CD4-positive, alpha-beta memory T cell (primary cell): Measurements from ENCODE around the gene XXYLT1. TPM values are rescaled to one million over a fixed set of nuclear protein-coding genes. Genes with fewer than 3 reads are reported as not detected.

Source experiments
- CTCF ChIA-PET: fragments of 350-600 bp; sonication (Branson Sonifier 250); formaldehyde crosslinking; loops from one replicate; lab custom pipeline; 2021; ENCODE audit warnings: inconsistent platforms; ENCODE audit not compliant: partially characterized antibody; lab: Charles Lee
- POLR2A ChIA-PET: fragments of 350-600 bp; sonication (Branson Sonifier 250); formaldehyde crosslinking; loops from one replicate; lab custom pipeline; 2021; ENCODE audit not compliant: partially characterized antibody; lab: Charles Lee
- DNase-seq, 5 donors: peaks; one replicate each; pipeline versions ENCODE4 v3.0.0 to v3.0.0-alpha.2; 2020 to 2022; ENCODE audit warnings: mixed read lengths in 1 of 5
- H3K27ac ChIP-seq: one replicate; pipeline ENCODE4 v1.7.0; 2013; ENCODE audit warnings: low read depth, low read length
- H3K27me3 ChIP-seq: 2 replicates; pipeline ENCODE4 v1.7.0; 2013; ENCODE audit warnings: mild to moderate bottlenecking, low read length, moderate library complexity; ENCODE audit not compliant: insufficient read depth
- H3K36me3 ChIP-seq: 2 replicates; pipeline ENCODE4 v1.7.0; 2013; ENCODE audit warnings: mild to moderate bottlenecking, low read length, moderate library complexity; ENCODE audit not compliant: insufficient read depth
- H3K4me1 ChIP-seq: 2 replicates; pipeline ENCODE4 v1.7.0; 2013; ENCODE audit warnings: mild to moderate bottlenecking, low read length, moderate library complexity; ENCODE audit not compliant: insufficient read depth
- H3K4me3 ChIP-seq, 2 donors: one replicate each; pipeline ENCODE4 v1.7.0; 2013; ENCODE audit warnings: low read length in 2 of 2, mild to moderate bottlenecking in 1 of 2
- H3K9me3 ChIP-seq, 2 donors: one replicate each; pipeline ENCODE4 v1.7.0; 2013; ENCODE audit warnings: low read length in 2 of 2, control low read depth in 1 of 2; ENCODE audit not compliant: control insufficient read depth in 1 of 2
- H3K27ac Mint-ChIP-seq, 7 donors: one replicate each; pipeline ENCODE4 v1.8.0; 2020 to 2021; ENCODE audit warnings: mixed read lengths in 7 of 7, mild to moderate bottlenecking in 6 of 7, inconsistent platforms in 3 of 7, moderate library complexity in 3 of 7
- H3K27me3 Mint-ChIP-seq, 2 donors: one replicate each; pipeline ENCODE4 v1.8.0; 2020 to 2021; ENCODE audit warnings: mixed read lengths in 2 of 2
- H3K36me3 Mint-ChIP-seq, 2 donors: one replicate each; pipeline ENCODE4 v1.8.0; 2020 to 2021; ENCODE audit warnings: mixed read lengths in 2 of 2, inconsistent platforms in 1 of 2, mild to moderate bottlenecking in 1 of 2
- H3K4me1 Mint-ChIP-seq, 4 donors: one replicate each; pipeline ENCODE4 v1.8.0; 2020 to 2021; ENCODE audit warnings: mixed read lengths in 4 of 4, mild to moderate bottlenecking in 1 of 4
- H3K4me3 Mint-ChIP-seq, 8 donors: one replicate each; pipeline ENCODE4 v1.8.0; 2020 to 2021; ENCODE audit warnings: mixed read lengths in 8 of 8, mild to moderate bottlenecking in 7 of 8, moderate library complexity in 6 of 8, inconsistent platforms in 3 of 8
- H3K9me3 Mint-ChIP-seq, 8 donors: one replicate each; pipeline ENCODE4 v1.8.0; 2020 to 2021; ENCODE audit warnings: mixed read lengths in 8 of 8, mild to moderate bottlenecking in 5 of 8, inconsistent platforms in 3 of 8, moderate library complexity in 1 of 8
- intact Hi-C: fragments of 100-400 bp; cut with micrococcal nuclease; formaldehyde crosslinking; loops from one replicate; pipeline ENCODE4 v1.15.1; 2023
- polyA plus RNA-seq, 2 donors: library from polyadenylated mRNA; unstranded; fragments of 300-500 nt; fragmentation: Illumina TruSeq; gene quantifications; one replicate each; pipeline ENCODE4 v1.2.3, GENCODE V29; 2021
- total RNA-seq, 2 experiments: library from RNA; stranded (reverse); gene quantifications; one replicate each; pipeline ENCODE4 v1.2.3, GENCODE V29; 2021

Gene XXYLT1
- total and polyA plus RNA-seq, 4 experiments from 2014 or later, result 3.9 to 6.3 (median 4.3) TPM

DNA sequence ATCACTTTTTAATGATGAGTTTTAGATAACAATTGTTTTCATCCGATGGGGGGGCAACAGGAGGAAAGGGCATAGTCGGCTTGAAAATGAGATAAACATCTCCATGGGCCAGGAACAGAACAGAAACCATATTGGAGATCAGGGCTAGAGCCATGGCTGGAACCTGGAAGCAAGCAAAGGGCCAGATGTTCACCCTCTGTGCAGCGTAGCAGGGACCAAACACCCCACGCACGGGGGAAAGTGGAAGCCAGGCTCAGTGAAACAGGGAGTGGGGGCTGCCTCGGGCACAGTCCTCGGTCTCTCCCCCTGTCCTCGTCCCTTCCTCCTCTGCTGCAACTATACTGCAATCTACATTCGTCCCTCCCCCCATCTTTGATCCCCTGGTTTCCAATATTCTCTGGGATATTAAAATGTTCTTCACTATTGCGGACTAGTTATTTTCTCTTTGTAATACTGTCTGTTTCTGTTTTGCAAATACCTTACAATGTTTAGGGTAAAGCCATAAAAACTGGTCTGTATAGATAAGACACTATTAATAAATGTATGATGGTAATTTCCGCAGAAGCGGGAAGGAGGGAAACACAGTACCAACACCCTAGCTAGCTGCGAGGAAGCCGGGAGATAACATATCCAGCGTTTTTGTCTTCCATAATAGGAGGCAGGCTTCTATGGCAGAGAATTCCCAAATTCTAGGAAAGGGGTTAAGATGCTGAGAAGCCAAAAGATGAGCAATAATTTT lies 121.5 kb downstream of the XXYLT1 start:
- no peak for DNase-seq
- Histone ChIP-seq H3K4me1 (peaks cover 28% of the 10 kb centered on the region), H3K27me3 (no peaks in the 10 kb centered on the region), H3K9me3 (no peaks in the 10 kb centered on the region), H3K27ac (peak overlapping the region; percentile 27), H3K4me3 (no peak overlapping the region), H3K36me3 (no peaks in the 10 kb centered on the region)
- ChIA-PET CTCF (no interaction called here), POLR2A (no interaction called here)
- H3K4me1 Mint-ChIP-seq, result peaks cover 7 to 25% (median 17%) of the 10 kb centered on the region in 4 donors
- peak overlapping the region in 2 of 7 donors; percentile 14 to 57 for H3K27ac Mint-ChIP-seq
- H3K36me3 Mint-ChIP-seq, result peaks cover 0 to 7% of the 10 kb centered on the region in 2 donors
- H3K9me3 Mint-ChIP-seq, result no peaks in the 10 kb centered on the region
- intact Hi-C loops, result no loop called here
- H3K27me3 Mint-ChIP-seq, result no peaks in the 10 kb centered on the region
- H3K4me3 Mint-ChIP-seq, result peak overlapping the region in 5 of 8 donors; percentile 6 to 91 (median 80)

DNA sequence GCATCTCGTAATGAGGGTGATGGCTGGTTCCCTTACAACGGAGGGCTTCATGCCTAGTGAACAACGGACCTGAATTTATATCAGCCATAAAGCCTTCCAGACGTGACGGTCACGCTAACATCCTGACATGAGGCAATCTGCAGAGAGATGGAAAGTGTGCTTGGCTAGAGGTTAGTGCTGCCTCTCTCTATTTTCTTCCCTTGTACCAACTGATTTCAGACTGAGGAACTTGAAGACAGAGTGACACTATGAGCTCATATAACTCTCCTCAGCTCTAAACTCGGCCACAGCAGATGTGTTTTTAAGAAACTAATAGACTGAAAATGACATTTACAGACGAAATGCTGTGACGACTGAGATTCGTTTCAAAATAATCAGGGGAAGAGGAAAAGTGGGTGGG lies 122.4 kb downstream of the XXYLT1 start:
- Mint-ChIP-seq H3K36me3 (peaks cover under 1 to 3% of the 10 kb centered on the region in 2 donors), H3K9me3 (no peaks in the 10 kb centered on the region), H3K27ac (peak overlapping the region in 4 of 7 donors; percentile 8 to 38 (median 22)), H3K4me3 (peak overlapping the region in 6 of 8 donors; percentile 65 to 91 (median 80)), H3K27me3 (no peaks in the 10 kb centered on the region), H3K4me1 (peaks cover 7 to 25% (median 17%) of the 10 kb centered on the region in 4 donors)
- no peak overlapping the region for H3K27ac ChIP-seq
- H3K27me3 ChIP-seq, result no peaks in the 10 kb centered on the region
- H3K4me1 ChIP-seq, result peaks cover 28% of the 10 kb centered on the region
- intact Hi-C loops, result no loop called here
- H3K4me3 ChIP-seq, result no peak overlapping the region
- no peaks in the 10 kb centered on the region for H3K36me3 ChIP-seq
- POLR2A ChIA-PET, result interaction anchor here (1.7 kb wide), 1 partner anchor 15 kb away, joined by 6 read pairs; no protein-coding TSS in a partner anchor
- no peaks in the 10 kb centered on the region for H3K9me3 ChIP-seq
- CTCF ChIA-PET, result no interaction called here
- DNase-seq, result no peak

- ChIA-PET CTCF (no interaction called here), POLR2A (interaction anchor here (1.7 kb wide), 1 partner anchor 14 kb away, joined by 6 read pairs; no protein-coding TSS in a partner anchor)
- no peak overlapping the region for H3K27ac ChIP-seq
- Mint-ChIP-seq H3K4me3 (peak overlapping the region; percentile 50 to 91 (median 78)), H3K36me3 (peaks cover 3 to 8% of the 10 kb centered on the region in 2 donors), H3K9me3 (peaks cover 0 to 2% (median 0%) of the 10 kb centered on the region in 8 donors), H3K27ac (peak overlapping the region in 5 of 7 donors; percentile 15 to 87 (median 60)), H3K27me3 (no peaks in the 10 kb centered on the region), H3K4me1 (peaks cover 7 to 25% (median 17%) of the 10 kb centered on the region in 4 donors)
- intact Hi-C loops, result no loop called here
- no peaks in the 10 kb centered on the region for H3K9me3 ChIP-seq
- no peaks in the 10 kb centered on the region for H3K36me3 ChIP-seq
- H3K4me3 ChIP-seq, result peak overlapping the region; percentile 32 to 41
- H3K4me1 ChIP-seq, result peaks cover 28% of the 10 kb centered on the region
- peak in 2 of 5 donors; percentile 22 to 25 for DNase-seq
- no peaks in the 10 kb centered on the region for H3K27me3 ChIP-seq
Measured at GRCh38 chr3:195147649-195148080, 123.3 kb downstream of the XXYLT1 start.

DNA sequence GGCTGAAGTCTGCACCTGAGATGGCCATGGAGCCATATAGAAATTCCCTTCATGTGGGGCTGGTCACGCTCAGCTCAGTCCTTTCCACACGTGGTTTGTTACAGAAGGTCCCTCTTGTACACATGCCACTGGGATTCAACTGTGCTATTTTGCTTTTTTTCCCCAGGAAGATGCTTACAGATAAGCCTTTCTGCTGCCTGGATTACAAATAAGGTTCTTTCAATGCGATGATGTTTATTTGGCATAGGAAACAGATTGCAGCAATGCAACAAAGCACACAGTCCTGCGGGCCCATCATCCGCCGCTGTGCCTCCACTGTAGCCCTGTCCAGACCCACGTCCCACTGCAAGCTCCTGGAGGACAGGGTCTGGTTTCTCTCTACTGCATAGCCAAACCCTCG lies 124.8 kb downstream of the XXYLT1 start:
- peaks cover 11 to 22% of the 10 kb centered on the region in 2 donors for H3K36me3 Mint-ChIP-seq
- intact Hi-C loops, result no loop called here
- peaks cover 28% of the 10 kb centered on the region for H3K4me1 ChIP-seq
- DNase-seq, result no peak
- CTCF ChIA-PET, result no interaction called here
- no peaks in the 10 kb centered on the region for H3K27me3 ChIP-seq
- no peak overlapping the region for H3K4me3 Mint-ChIP-seq
- H3K36me3 ChIP-seq, result no peaks in the 10 kb centered on the region
- H3K27ac ChIP-seq, result no peak overlapping the region
- H3K9me3 ChIP-seq, result peaks cover 0 to 3% of the 10 kb centered on the region in 2 donors
- H3K4me1 Mint-ChIP-seq, result peaks cover 7 to 25% (median 17%) of the 10 kb centered on the region in 4 donors
- POLR2A ChIA-PET, result no interaction called here
- no peaks in the 10 kb centered on the region for H3K27me3 Mint-ChIP-seq
- H3K9me3 Mint-ChIP-seq, result peaks cover 2 to 11% (median 6%) of the 10 kb centered on the region in 8 donors
- H3K27ac Mint-ChIP-seq, result no peak overlapping the region
- H3K4me3 ChIP-seq, result no peak overlapping the region

DNA sequence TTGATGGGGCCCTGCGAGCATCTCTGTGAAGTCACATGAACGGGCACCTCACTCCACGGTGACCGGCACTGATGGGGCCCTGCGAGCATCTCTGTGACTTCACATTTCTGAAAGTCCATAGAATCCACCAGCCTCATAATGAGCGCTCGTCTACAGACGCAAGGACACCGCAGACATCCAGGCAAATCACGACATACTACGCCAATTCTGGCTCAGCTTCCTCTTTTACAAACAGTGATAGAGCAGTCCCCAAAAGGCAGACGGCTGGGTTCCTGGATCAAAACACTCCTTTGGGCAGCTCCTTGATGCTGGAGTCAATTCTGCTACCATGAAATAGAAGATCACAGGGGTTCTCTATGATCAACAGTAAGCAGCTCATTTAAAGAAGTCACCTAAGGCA lies 125.4 kb downstream of the XXYLT1 start:
- H3K27ac Mint-ChIP-seq, result no peak overlapping the region

GRCh38 chr3:195143221-195143620 lies 127.7 kb downstream of the XXYLT1 start:
- Histone ChIP-seq H3K4me3 (no peak overlapping the region), H3K4me1 (peaks cover 9% of the 10 kb centered on the region), H3K27me3 (no peaks in the 10 kb centered on the region), H3K36me3 (no peaks in the 10 kb centered on the region), H3K9me3 (peaks cover 0 to 8% of the 10 kb centered on the region in 2 donors), H3K27ac (no peak overlapping the region)
- no peak overlapping the region for H3K27ac Mint-ChIP-seq
- H3K27me3 Mint-ChIP-seq, result no peaks in the 10 kb centered on the region
- CTCF ChIA-PET, result no interaction called here
- intact Hi-C loops, result no loop called here
- peaks cover 5 to 7% (median 7%) of the 10 kb centered on the region in 4 donors for H3K4me1 Mint-ChIP-seq
- no peak overlapping the region for H3K4me3 Mint-ChIP-seq
- POLR2A ChIA-PET, result no interaction called here
- no peak for DNase-seq
- H3K36me3 Mint-ChIP-seq, result peaks cover 22 to 32% of the 10 kb centered on the region in 2 donors
- peaks cover 7 to 24% (median 16%) of the 10 kb centered on the region in 8 donors for H3K9me3 Mint-ChIP-seq

More for the DNA sequence above, 125.4 kb downstream of the XXYLT1 start:
- Mint-ChIP-seq H3K27me3 (no peaks in the 10 kb centered on the region), H3K36me3 (peaks cover 16 to 28% of the 10 kb centered on the region in 2 donors), H3K4me3 (no peak overlapping the region), H3K4me1 (peaks cover 7 to 21% (median 15%) of the 10 kb centered on the region in 4 donors), H3K9me3 (peaks cover 2 to 17% (median 12%) of the 10 kb centered on the region in 8 donors)
- Histone ChIP-seq H3K4me3 (no peak overlapping the region), H3K36me3 (no peaks in the 10 kb centered on the region), H3K9me3 (peaks cover 0 to 8% of the 10 kb centered on the region in 2 donors), H3K27me3 (no peaks in the 10 kb centered on the region), H3K4me1 (peaks cover 23% of the 10 kb centered on the region), H3K27ac (no peak overlapping the region)
- CTCF ChIA-PET, result no interaction called here
- intact Hi-C loops, result no loop called here
- no peak for DNase-seq
- POLR2A ChIA-PET, result no interaction called here

GRCh38 chr3:195142519-195142918 lies 128.4 kb downstream of the XXYLT1 start:
- Mint-ChIP-seq H3K4me3 (peak overlapping the region in 1 of 8 donors; percentile 33), H3K36me3 (peaks cover 22 to 32% of the 10 kb centered on the region in 2 donors), H3K4me1 (peaks cover under 1 to 2% (median under 1%) of the 10 kb centered on the region in 4 donors), H3K27ac (peak overlapping the region in 1 of 7 donors; percentile 73), H3K27me3 (no peaks in the 10 kb centered on the region), H3K9me3 (peaks cover 7 to 24% (median 16%) of the 10 kb centered on the region in 8 donors)
- peaks cover 0 to 8% of the 10 kb centered on the region in 2 donors for H3K9me3 ChIP-seq
- no peak overlapping the region for H3K27ac ChIP-seq
- POLR2A ChIA-PET, result no interaction called here
- CTCF ChIA-PET, result no interaction called here
- intact Hi-C loops, result no loop called here
- no peak for DNase-seq
- peaks cover 2% of the 10 kb centered on the region for H3K4me1 ChIP-seq
- H3K4me3 ChIP-seq, result no peak overlapping the region
- no peaks in the 10 kb centered on the region for H3K27me3 ChIP-seq
- H3K36me3 ChIP-seq, result no peaks in the 10 kb centered on the region
